B cell (primary cell): Measurements from ENCODE around the gene EXT2. TPM values are rescaled to one million over a fixed set of nuclear protein-coding genes. Genes with fewer than 3 reads are reported as not detected.

Experiments
- ATAC-seq: fragments of 200-7000 bp; cut with Tn5 transposase; one replicate; pipeline ENCODE4 v1.10.0; 2021; ENCODE audit warnings: low read depth, mild to moderate bottlenecking, moderate number of reproducible peaks, moderate library complexity
- CTCF ChIA-PET: fragments of 350-600 bp; sonication (Branson Sonifier 250); formaldehyde crosslinking; loops from one replicate; lab custom pipeline; 2021; ENCODE audit warnings: antibody characterized with exemption, inconsistent platforms; lab: Charles Lee
- POLR2A ChIA-PET: fragments of 350-600 bp; sonication (Branson Sonifier 250); formaldehyde crosslinking; loops from one replicate; lab custom pipeline; 2021; ENCODE audit warnings: antibody characterized with exemption; lab: Charles Lee
- DNase-seq: peaks from one replicate; pipeline ENCODE4 v3.0.0; 2013
- H2AFZ ChIP-seq: 2 replicates; pipeline ENCODE4 v1.6.1; 2012; ENCODE audit warnings: mild to moderate bottlenecking, low read depth, low read length; ENCODE audit not compliant: insufficient read depth, poor library complexity, severe bottlenecking
- H3K27ac ChIP-seq, 2 donors: 1 replicate in 1 of 2; 2 replicates in 1 of 2; pipeline ENCODE4 v1.5.1; 2012 to 2013; ENCODE audit warnings: low read length in 2 of 2, mild to moderate bottlenecking in 2 of 2, moderate library complexity in 1 of 2
- H3K27me3 ChIP-seq, 4 experiments: fragments of 200-600 bp in 1 of 4; sonication (generic) in 1 of 4; replicated peaks in 1 of 4; 1 replicate in 2 of 4; 2 replicates in 2 of 4; pipeline versions ENCODE4 v1.6.1 to v1.7.0; 2013 to 2016; ENCODE audit warnings: low read length in 3 of 4, mild to moderate bottlenecking in 2 of 4, mixed read lengths in 1 of 4, moderate library complexity in 1 of 4; ENCODE audit not compliant: insufficient read depth in 4 of 4, control insufficient read depth in 3 of 4; ENCODE audit errors: control extremely low read depth in 1 of 4
- H3K36me3 ChIP-seq, 2 experiments: replicated peaks in 1 of 2; 1 replicate in 1 of 2; 2 replicates in 1 of 2; pipeline versions ENCODE4 v1.6.1 to v1.7.1; 2013; ENCODE audit warnings: low read length in 1 of 2; ENCODE audit not compliant: insufficient read depth in 2 of 2, control insufficient read depth in 1 of 2; ENCODE audit errors: control extremely low read depth in 1 of 2, extremely low read depth in 1 of 2
- H3K4me1 ChIP-seq, 2 donors: fragments of 200-600 bp in 1 of 2; sonication (generic) in 1 of 2; 1 replicate in 1 of 2; 2 replicates in 1 of 2; pipeline versions ENCODE4 v1.5.1 to v1.6.1; 2013 to 2017; ENCODE audit warnings: low read length in 2 of 2; ENCODE audit not compliant: control insufficient read depth in 2 of 2, insufficient read depth in 2 of 2
- H3K4me2 ChIP-seq: replicated peaks from 2 replicates; pipeline ENCODE3; 2012; ENCODE audit warnings: mild to moderate bottlenecking, low read depth, low read length; ENCODE audit not compliant: poor library complexity, severe bottlenecking
- H3K4me3 ChIP-seq, 5 experiments: fragments of 200-600 bp in 1 of 5; sonication (generic) in 1 of 5; 1 replicate in 3 of 5; 2 replicates in 2 of 5; pipeline versions ENCODE4 v1.5.1 to v1.7.0; 2011 to 2016; ENCODE audit warnings: low read length in 4 of 5, mild to moderate bottlenecking in 4 of 5, low read depth in 2 of 5, control low read depth in 1 of 5, moderate library complexity in 1 of 5; ENCODE audit not compliant: insufficient read depth in 1 of 5; ENCODE audit errors: control extremely low read depth in 1 of 5, extremely low read depth in 1 of 5
- H3K79me2 ChIP-seq: fragments of 200-600 bp; sonication (generic); one replicate; pipeline ENCODE4 v1.6.0; 2016; ENCODE audit warnings: low read length; ENCODE audit not compliant: control insufficient read depth, insufficient read depth
- H3K9ac ChIP-seq: fragments of 200-600 bp; sonication (generic); 2 replicates; pipeline ENCODE4 v1.6.1; 2017; ENCODE audit warnings: mild to moderate bottlenecking, low read length, moderate library complexity
- H3K9me3 ChIP-seq, 3 donors: one replicate each; pipeline versions ENCODE4 v1.6.1 to v1.7.1; 2013; ENCODE audit warnings: low read length in 2 of 3; ENCODE audit not compliant: control insufficient read depth in 2 of 3, insufficient read depth in 1 of 3; ENCODE audit errors: control extremely low read depth in 1 of 3
- H4K20me1 ChIP-seq: 2 replicates; pipeline ENCODE4 v1.6.0; 2012; ENCODE audit warnings: mild to moderate bottlenecking, low read length; ENCODE audit not compliant: insufficient read depth, control insufficient read depth, poor library complexity, severe bottlenecking
- H3K27ac Mint-ChIP-seq: one replicate; pipeline ENCODE4 v1.8.0; 2021; ENCODE audit warnings: mixed read lengths
- H3K27me3 Mint-ChIP-seq: one replicate; pipeline ENCODE4 v1.8.0; 2021; ENCODE audit warnings: mixed read lengths
- H3K4me1 Mint-ChIP-seq: one replicate; pipeline ENCODE4 v1.8.0; 2021; ENCODE audit warnings: mixed read lengths
- H3K4me3 Mint-ChIP-seq: one replicate; pipeline ENCODE4 v1.8.0; 2021; ENCODE audit warnings: mixed read lengths
- H3K9me3 Mint-ChIP-seq: one replicate; pipeline ENCODE4 v1.8.0; 2022; ENCODE audit warnings: mixed read lengths; ENCODE audit not compliant: insufficient read depth
- EZH2 ChIP-seq: IDR thresholded peaks from 2 replicates; pipeline ENCODE4 v1.6.1; 2012; ENCODE audit warnings: borderline replicate concordance, low read depth, mild to moderate bottlenecking, moderate library complexity, low read length; ENCODE audit not compliant: insufficient read depth, poor library complexity, severe bottlenecking
- WGBS: methylation state at CpG from one replicate; pipeline ENCODE4 v1.1.5; 2013; ENCODE audit warnings: missing lambda C conversion rate; ENCODE audit not compliant: insufficient coverage; 5-methylcytosine and 5-hydroxymethylcytosine counted together
- intact Hi-C: fragments of 100-400 bp; cut with micrococcal nuclease; formaldehyde crosslinking; loops from one replicate; pipeline ENCODE4 v1.10.0; 2022
- polyA plus RNA-seq: library from polyadenylated mRNA; depleted of rRNA; stranded (reverse); fragments of >200 nt; gene quantifications from 2 replicates; pipeline ENCODE4 v1.2.3, GENCODE V29; 2012
- total RNA-seq, 2 donors: library from RNA; stranded (reverse); fragments of 120-200 nt in 1 of 2; gene quantifications; 1 replicate in 1 of 2; 2 replicates in 1 of 2; pipeline versions ENCODE4 v1.2.3 to v1.2.4, GENCODE V29; 2013 to 2022
- TF ChIP-seq, protein P1 (sequence below): fragments of 200-600 bp; IDR thresholded peaks from one replicate; pipeline ENCODE4 v1.8.0; 2022; ENCODE audit warnings: antibody characterized with exemption, mild to moderate bottlenecking

Gene EXT2
- total and polyA plus RNA-seq, 2 donors (not counting 1 experiment from before 2014, with no cell fraction given), result 11.0 to 27.8 TPM

DNA sequence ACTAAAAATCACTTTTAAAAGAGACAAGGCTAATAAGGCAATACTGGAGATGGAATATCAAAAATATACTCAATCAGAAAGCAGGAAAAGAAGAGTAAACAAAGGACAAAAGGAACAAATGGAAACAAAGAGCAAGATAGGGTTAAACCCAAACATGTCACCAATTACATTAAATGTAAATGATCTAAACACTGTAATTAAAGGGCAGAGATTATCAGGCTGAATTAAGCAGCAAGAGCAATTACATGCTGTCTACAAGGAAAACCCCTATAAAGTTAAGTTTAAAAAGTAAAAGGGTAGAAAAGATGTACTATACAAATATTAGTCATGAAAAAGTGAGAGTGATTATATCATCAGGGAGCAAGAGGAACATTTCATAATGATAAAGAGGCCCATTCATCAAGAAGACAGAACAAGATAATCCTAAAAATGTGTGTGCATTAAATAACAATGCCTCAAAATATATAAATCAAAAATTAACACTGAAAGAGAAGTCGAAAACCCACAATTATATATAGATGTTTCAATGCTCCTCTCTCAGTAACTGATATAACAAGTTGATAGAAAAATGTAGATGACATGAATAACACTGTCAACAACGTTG lies 157.6 kb downstream of the EXT2 start:
- Mint-ChIP-seq H3K4me1 (peaks cover 3% of the 10 kb centered on the region), H3K9me3 (peaks cover 21% of the 10 kb centered on the region), H3K4me3 (no peak overlapping the region), H3K27me3 (no peaks in the 10 kb centered on the region), H3K27ac (no peak overlapping the region)
- Histone ChIP-seq H3K4me1 (no peaks in the 10 kb centered on the region), H3K27ac (no peak overlapping the region), H3K4me2 (no peak overlapping the region), H2AFZ (no peak overlapping the region), H3K79me2 (no peaks in the 10 kb centered on the region), H3K9me3 (peaks cover 5 to 17% (median 5%) of the 10 kb centered on the region in 3 donors), H3K27me3 (no peaks in the 10 kb centered on the region), H3K4me3 (no peak overlapping the region), H3K9ac (no peak overlapping the region), H3K36me3 (peaks cover 0 to 3% of the 10 kb centered on the region in 2 experiments), H4K20me1 (no peaks in the 10 kb centered on the region)
- ChIA-PET CTCF (no interaction called here), POLR2A (no interaction called here)
- ATAC-seq, result no peak
- WGBS, result no CpG with 5 or more reads among the region's 2 CpGs
- no peak for TF ChIP-seq EZH2
- TF ChIP-seq, protein P1, sequence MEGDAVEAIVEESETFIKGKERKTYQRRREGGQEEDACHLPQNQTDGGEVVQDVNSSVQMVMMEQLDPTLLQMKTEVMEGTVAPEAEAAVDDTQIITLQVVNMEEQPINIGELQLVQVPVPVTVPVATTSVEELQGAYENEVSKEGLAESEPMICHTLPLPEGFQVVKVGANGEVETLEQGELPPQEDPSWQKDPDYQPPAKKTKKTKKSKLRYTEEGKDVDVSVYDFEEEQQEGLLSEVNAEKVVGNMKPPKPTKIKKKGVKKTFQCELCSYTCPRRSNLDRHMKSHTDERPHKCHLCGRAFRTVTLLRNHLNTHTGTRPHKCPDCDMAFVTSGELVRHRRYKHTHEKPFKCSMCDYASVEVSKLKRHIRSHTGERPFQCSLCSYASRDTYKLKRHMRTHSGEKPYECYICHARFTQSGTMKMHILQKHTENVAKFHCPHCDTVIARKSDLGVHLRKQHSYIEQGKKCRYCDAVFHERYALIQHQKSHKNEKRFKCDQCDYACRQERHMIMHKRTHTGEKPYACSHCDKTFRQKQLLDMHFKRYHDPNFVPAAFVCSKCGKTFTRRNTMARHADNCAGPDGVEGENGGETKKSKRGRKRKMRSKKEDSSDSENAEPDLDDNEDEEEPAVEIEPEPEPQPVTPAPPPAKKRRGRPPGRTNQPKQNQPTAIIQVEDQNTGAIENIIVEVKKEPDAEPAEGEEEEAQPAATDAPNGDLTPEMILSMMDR, result no peak
- DNase-seq, result no peak
- intact Hi-C loops, result no loop called here

DNA sequence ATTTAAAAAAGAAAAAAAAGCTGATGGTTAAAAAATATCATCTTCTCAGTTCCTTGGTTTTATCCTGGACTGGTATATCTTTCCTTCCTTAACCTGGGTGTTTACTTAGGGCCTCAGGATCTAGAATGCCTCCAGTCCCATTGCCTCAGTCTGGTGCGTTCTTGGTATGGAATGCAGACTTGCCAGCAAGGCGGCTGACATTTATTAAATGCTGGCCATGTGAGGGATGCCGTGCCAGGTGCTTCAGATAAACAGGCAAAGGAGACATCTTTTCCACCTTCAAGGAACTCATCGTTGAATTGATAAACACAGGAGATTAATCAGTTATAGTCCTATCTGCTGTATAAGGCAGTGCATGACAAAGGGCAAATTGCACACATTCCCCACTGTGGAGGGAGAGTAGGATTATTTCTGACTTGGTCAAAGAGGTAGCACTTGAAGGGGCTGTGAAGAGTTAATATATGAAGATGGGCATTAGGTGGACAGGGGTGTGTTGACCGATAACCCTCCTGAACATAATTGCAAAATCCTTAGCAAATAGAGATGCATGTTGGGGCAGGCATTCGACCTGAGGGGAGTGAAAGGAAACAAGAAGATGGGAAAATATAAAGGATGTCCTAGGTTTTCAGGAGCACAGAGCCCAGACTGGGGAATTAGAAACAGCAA lies 160.1 kb downstream of the EXT2 start:
- no peaks in the 10 kb centered on the region for H3K79me2 ChIP-seq
- DNase-seq (no peak), ATAC-seq (no peak)
- no peak for TF ChIP-seq EZH2
- TF ChIP-seq, protein P1, result no peak
- H3K36me3 ChIP-seq, result no peaks in the 10 kb centered on the region
- intact Hi-C loops, result no loop called here
- no peak overlapping the region for H3K9ac ChIP-seq
- no peaks in the 10 kb centered on the region for H3K4me1 ChIP-seq
- no peak overlapping the region for H3K27ac ChIP-seq
- CTCF ChIA-PET, result no interaction called here
- H2AFZ ChIP-seq, result no peak overlapping the region
- peaks cover 1 to 17% (median 5%) of the 10 kb centered on the region in 3 donors for H3K9me3 ChIP-seq
- Mint-ChIP-seq H3K4me3 (no peak overlapping the region), H3K4me1 (peaks cover 3% of the 10 kb centered on the region), H3K9me3 (peaks cover 21% of the 10 kb centered on the region), H3K27me3 (no peaks in the 10 kb centered on the region), H3K27ac (no peak overlapping the region)
- no peaks in the 10 kb centered on the region for H4K20me1 ChIP-seq
- no peaks in the 10 kb centered on the region for H3K27me3 ChIP-seq
- 100% methylated on average over 2 of the region's 6 CpGs for WGBS
- no peak overlapping the region for H3K4me2 ChIP-seq
- H3K4me3 ChIP-seq, result no peak overlapping the region
- POLR2A ChIA-PET, result interaction anchor here (0.7 kb wide), 1 partner anchor 252 kb away, joined by 5 read pairs; no protein-coding TSS in a partner anchor
